ENCODE results near the gene TP53I3.
"Not testable (repeated sequence)": the region's sequence is repeated elsewhere in the genome, so short reads cannot be mapped to it uniquely, and the experiment has no call there.

Gene TP53I3

GRCh38 chr2:24106786-24107185 is 22.2 kb upstream of the TP53I3 start:
- no peak overlapping the region for H3K27ac ChIP-seq
- no peak for TF ChIP-seq ZFX (IDR thresholded peaks at IDR 0.05; ENCODE audit: borderline replicate concordance)
- no peak for TF ChIP-seq CTCF (IDR thresholded peaks at IDR 0.05)

- TF ChIP-seq CTCF (IDR thresholded peaks at IDR 0.05), result no peak
- TF ChIP-seq ZFX (IDR thresholded peaks at IDR 0.05; ENCODE audit: borderline replicate concordance), result no peak
- H3K27ac ChIP-seq, result no peak overlapping the region
These were observed 21.2 kb upstream of the TP53I3 start for GRCh38 chr2:24105816-24106215.

GRCh38 chr2:24104906-24105305 is 20.3 kb upstream of the TP53I3 start:
- no peak for TF ChIP-seq ZFX (IDR thresholded peaks at IDR 0.05; ENCODE audit: borderline replicate concordance)
- TF ChIP-seq CTCF (IDR thresholded peaks at IDR 0.05), result no peak
- H3K27ac ChIP-seq, result no peak overlapping the region

GRCh38 chr2:24104110-24104650 is 19.5 kb upstream of the TP53I3 start:
- H3K27ac ChIP-seq, result no peak overlapping the region
- TF ChIP-seq ZFX (IDR thresholded peaks at IDR 0.05; ENCODE audit: borderline replicate concordance) (no peak), CTCF (IDR thresholded peaks at IDR 0.05) (no peak)

- no peak overlapping the region for H3K27ac ChIP-seq
These were observed 18.0 kb upstream of the TP53I3 start for GRCh38 chr2:24102677-24103076.

GRCh38 chr2:24101992-24102391 is 17.4 kb upstream of the TP53I3 start:
- TF ChIP-seq ZFX (IDR thresholded peaks at IDR 0.05; ENCODE audit: borderline replicate concordance) (no peak), CTCF (IDR thresholded peaks at IDR 0.05) (no peak)

More at GRCh38 chr2:24102677-24103076, 18.0 kb upstream of the TP53I3 start:
- TF ChIP-seq ZFX (IDR thresholded peaks at IDR 0.05; ENCODE audit: borderline replicate concordance), result no peak
- no peak for TF ChIP-seq CTCF (IDR thresholded peaks at IDR 0.05)

GRCh38 chr2:24100732-24101131 is 16.1 kb upstream of the TP53I3 start:
- not testable (repeated sequence) for H3K27ac ChIP-seq

More at GRCh38 chr2:24101992-24102391, 17.4 kb upstream of the TP53I3 start:
- no peak overlapping the region for H3K27ac ChIP-seq

GRCh38 chr2:24095171-24095677 is 10.6 kb upstream of the TP53I3 start:
- not testable (repeated sequence) for H3K27ac ChIP-seq

- H3K27ac ChIP-seq, result not testable (repeated sequence)
These were observed 8.6 kb upstream of the TP53I3 start for GRCh38 chr2:24093270-24093669.
